H7 (cell line): ENCODE measurements around the gene SLC6A1. TPM values are rescaled to one million over a fixed set of nuclear protein-coding genes. Genes with fewer than 3 reads are reported as not detected.
A peak's percentile ranks its signal among the peaks of the same experiment; 100 is the strongest.
"Not testable (repeated sequence)": the region's sequence is repeated elsewhere in the genome, so short reads cannot be mapped to it uniquely, and the experiment has no call there.

Source experiments
- DNase-seq: peaks from one replicate; pipeline ENCODE4 v3.0.0; 2012
- H3K27me3 ChIP-seq: 2 replicates; pipeline ENCODE4 v1.6.0; 2011; ENCODE audit warnings: mild to moderate bottlenecking, low read length; ENCODE audit not compliant: control insufficient read depth, insufficient read depth
- H3K36me3 ChIP-seq: replicated peaks from 2 replicates; pipeline ENCODE4 v1.5.1; 2011; ENCODE audit warnings: low read length; ENCODE audit not compliant: control insufficient read depth, insufficient read depth
- H3K4me3 ChIP-seq: 2 replicates; pipeline ENCODE4 v1.5.1; 2011; ENCODE audit warnings: low read depth, mild to moderate bottlenecking, control low read depth, low read length, moderate library complexity; ENCODE audit not compliant: insufficient read depth
- total RNA-seq: library from RNA; depleted of rRNA; stranded (reverse); fragments of >200 nt; shearing (Covaris generic); gene quantifications from 2 replicates; pipeline ENCODE4 v1.2.3, GENCODE V29; 2014

SLC6A1 gene
- total RNA-seq, 1 experiment from 2014 or later: 0.62 TPM

DNA sequence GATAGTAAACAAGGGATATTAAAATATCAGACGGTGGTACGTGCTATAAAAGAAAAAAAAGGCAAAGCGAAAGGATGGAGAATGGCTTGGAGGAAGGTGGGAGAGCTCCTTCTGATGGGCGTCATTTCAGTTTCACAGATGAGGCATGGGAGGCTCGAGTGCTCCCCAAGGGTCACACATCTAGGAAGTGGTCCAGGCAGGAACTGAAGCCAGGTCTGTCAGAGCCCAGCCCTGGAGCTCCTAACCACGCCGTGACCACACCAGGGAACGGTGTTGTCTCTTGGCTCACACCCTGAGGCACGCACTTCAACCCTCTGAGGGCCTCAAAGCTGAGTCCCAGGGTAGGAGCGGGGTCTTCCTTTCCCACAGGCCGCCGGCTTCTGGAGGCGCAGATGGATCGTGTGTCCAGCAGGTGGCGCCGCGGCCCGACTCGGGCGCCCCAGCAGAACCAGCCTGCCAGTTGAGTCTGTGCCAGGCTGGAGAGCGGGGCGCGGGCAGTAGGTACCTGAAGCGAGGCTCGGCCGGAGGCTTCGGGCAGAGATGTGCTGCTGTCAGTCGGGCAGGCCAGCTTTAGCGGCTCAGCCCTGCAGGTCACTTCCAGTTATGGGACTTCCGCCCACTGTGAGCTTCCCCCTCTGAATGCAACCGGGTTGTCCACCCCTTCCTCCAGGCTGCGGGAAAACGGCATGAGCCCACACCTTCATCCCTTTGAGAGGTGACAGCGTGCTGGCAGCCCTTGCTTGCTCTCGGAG, 68.1 kb downstream of the SLC6A1 start:
- H3K27me3 ChIP-seq: peaks cover 14% of the 10 kb centered on the region
- no peaks in the 10 kb centered on the region for H3K36me3 ChIP-seq
- peak; percentile 92 for DNase-seq
- peak overlapping the region; percentile 33; the same call in 1 of the 2 replicates for H3K4me3 ChIP-seq

DNA sequence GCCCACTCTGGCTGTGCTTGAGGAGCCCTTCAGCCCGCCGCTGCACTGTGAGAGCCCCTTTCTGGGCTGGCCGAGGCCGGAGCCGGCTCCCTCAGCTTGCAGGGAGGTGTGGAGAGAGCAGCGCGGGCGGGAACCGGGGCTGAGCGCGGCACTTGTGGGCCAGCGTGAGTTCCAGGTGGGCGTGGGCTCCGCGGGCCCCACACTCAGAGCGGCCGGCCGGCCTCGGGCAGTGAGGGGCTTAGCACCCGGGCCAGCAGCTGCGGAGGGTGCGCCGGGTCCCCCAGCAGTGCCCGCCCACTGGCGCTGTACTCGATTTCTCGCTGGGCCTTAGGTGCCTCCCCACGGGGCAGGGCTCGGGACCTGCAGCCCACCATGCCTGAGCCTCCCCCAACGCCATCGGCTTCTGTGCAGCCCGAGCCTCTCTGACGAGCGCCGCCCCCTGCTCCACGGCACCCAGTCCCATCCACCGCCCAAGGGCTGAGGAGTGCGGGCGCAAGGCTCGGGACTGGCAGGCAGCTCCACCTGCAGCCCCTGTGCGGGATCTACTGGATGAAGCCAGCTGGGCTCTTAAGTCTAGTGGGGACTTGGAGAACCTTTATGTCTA, 68.8 kb downstream of the SLC6A1 start:
- peak overlapping the region; percentile 33; the same call in 1 of the 2 replicates for H3K4me3 ChIP-seq
- DNase-seq, H3K36me3 ChIP-seq: not testable (repeated sequence)
- peaks cover 14% of the 10 kb centered on the region for H3K27me3 ChIP-seq

DNA sequence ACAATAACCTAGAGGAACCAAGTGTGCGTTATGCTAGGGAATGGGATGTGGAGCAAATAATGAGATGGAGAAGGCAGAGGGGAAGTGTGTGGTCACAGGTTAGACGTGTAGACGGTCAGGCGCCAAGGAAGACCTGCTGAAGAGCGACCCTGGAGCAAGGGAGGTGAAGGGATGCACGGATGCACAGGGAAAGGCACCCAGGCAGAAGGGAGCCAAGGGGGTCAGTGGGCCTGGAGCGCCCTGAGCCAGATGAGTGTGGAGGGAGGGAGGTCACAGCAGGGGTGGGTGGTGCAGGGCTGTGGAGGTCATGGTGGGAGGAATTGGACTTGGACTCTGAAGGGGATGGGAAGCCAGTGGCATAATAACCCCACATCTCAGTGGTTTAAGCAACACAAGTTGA, 70.2 kb downstream of the SLC6A1 start:
- H3K27me3 ChIP-seq: peaks cover 14% of the 10 kb centered on the region
- H3K36me3 ChIP-seq: no peaks in the 10 kb centered on the region
- H3K4me3 ChIP-seq: no peak overlapping the region
- no peak for DNase-seq

DNA sequence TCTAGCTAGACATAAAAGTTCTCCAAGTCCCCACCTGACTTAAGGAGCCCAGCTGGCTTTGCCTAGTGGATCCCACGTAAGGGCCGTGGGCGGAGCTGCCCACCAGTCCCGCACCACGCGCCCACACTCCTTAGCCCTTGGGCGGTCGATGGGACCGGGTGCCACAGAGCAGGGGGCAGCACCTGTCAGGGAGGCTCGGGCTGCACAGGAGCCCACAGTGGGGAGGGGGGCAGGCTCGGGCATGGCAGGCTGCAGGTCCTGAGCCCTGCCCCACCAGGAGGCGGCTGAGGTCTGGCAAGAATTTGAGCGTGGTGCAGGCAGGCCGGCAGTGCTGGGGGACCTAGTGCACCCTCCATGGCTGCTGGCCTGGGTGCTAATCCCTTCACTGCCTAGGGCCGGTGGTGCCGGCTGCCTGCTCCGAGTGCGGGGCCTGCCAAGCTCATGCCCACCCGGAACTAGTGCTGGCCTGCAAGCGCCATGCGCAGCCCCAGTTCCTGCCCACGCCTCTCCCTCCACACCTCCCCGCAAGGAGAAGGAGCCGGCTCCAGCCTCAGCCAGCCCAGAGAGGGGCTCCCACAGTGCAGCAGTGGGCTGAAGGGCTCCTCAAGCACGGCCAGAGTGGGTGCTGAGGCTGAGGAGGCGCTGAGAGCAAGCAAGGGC, 78.7 kb downstream of the SLC6A1 start:
- Histone ChIP-seq H3K36me3 (no peaks in the 10 kb centered on the region), H3K4me3 (no peak overlapping the region), H3K27me3 (no peaks in the 10 kb centered on the region)
- no peak for DNase-seq

DNA sequence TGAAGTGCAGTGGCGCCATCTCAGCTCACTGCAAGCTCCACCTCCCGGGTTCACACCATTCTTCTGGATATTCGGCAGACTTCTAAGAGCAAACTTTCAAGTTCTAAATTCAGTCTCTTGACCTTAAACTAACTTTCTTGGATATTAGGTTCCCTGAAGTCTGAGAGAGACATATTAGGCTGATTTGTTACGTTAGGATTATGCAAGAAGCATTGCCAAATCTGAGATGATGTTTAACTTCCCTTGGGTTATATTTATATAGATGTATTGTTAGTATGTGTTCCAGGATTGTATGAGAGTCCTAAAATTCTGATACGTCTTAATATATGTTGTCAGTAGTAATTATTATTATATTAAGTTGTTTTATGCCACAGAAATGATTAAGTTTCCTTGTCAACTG, 80.1 kb downstream of the SLC6A1 start:
- Histone ChIP-seq H3K4me3 (no peak overlapping the region), H3K36me3 (no peaks in the 10 kb centered on the region), H3K27me3 (no peaks in the 10 kb centered on the region)
- DNase-seq: no peak

DNA sequence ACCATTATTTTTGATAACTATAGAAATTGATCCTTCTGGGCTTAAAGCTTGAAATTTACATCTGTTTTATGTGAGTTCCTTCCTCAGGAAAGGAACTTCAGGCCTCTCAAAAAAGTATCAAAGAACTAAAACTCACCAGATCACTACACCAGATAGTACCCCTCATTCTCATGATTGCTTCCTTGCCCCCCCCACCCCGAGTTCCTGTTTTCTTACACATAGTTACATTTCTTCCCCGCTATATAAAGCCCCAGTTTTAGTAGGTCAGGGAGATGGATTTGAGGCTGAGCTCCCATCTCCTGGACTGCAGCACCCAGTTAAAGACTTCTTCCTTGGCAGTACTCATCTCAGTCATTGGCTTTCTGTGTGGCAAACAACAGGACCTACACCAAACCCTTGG, 81.5 kb downstream of the SLC6A1 start:
- DNase-seq: no peak
- Histone ChIP-seq H3K36me3 (no peaks in the 10 kb centered on the region), H3K27me3 (no peaks in the 10 kb centered on the region), H3K4me3 (no peak overlapping the region)

DNA sequence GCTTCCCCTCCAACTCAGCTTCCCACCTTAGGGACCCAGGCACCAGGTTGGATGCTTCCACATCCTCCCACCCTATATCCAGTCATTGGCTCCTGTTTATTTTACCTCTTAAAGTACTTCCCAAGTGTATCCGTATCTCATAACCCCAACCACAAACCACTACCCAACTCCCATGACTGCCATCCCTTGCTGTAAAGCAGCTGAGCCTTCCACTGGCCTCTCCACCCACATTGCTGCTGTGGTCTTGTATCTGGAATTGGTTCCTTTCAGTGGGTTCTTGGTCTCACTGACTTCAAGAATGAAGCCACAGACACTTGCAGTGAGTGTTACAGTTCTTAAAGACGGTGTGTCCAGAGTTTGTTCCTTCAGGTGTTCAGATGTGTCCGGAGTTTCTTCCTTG, 81.9 kb downstream of the SLC6A1 start:
- no peak overlapping the region for H3K4me3 ChIP-seq
- DNase-seq: no peak
- no peaks in the 10 kb centered on the region for H3K36me3 ChIP-seq
- H3K27me3 ChIP-seq: no peaks in the 10 kb centered on the region

DNA sequence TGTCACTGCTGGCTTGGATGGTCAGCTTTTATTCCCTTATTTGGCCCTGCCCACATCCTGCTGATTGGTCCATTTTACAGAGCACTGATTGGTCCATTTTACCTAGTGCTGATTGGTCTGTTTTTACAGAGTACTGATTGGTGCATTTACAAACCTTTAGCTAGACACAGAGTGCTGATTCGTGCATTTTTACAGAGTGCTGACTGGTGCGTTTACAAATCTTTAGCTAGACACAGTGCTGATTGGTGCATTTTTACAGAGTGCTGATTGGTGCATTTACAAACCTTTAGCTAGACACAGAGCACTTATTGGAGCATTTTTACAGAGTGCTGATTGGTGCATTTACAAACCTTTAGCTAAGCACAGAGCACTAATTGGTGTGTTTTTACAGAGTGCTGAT, 82.6 kb downstream of the SLC6A1 start:
- not testable (repeated sequence) for H3K4me3 ChIP-seq, DNase-seq, H3K27me3 ChIP-seq, H3K36me3 ChIP-seq

DNA sequence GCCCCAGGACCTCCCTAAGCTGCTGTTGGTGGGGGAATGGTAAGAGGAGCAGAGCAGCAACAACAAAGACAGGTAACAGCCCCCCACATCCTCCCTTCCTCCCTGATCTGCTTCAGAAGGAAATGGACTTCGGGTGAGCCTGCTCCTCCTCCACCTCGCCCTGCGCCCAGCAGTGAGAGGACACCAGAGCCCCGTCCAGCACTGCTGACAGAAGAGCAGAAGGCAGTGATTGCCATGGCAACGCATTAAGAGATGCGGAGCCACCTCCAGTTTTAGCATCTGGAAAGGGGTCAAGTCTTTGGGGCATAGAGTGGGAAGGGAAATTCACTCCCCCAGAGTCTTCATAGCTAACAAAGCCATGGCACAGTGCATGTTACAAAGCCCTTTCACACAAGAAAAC, 84.2 kb downstream of the SLC6A1 start:
- peak; percentile 30 for DNase-seq
- Histone ChIP-seq H3K4me3 (no peak overlapping the region), H3K27me3 (no peaks in the 10 kb centered on the region), H3K36me3 (no peaks in the 10 kb centered on the region)

DNA sequence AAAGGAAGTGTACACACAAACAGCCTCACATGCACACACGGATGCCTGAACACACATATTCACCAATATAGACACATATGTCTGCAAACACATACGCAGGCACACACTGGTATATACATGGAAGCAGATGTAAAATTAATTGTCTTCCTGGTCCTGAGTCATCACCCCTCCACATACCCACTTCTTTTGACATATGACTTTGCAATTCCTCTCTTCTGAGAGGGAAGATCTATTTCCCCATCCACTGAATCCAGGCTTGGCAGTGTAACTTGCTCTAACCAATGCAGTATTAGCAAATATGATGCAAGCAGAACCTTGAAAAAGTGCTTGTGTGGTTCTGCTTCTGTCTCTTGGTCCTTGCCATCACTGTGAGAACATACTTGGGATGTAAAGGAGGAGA, 84.9 kb downstream of the SLC6A1 start:
- Histone ChIP-seq H3K36me3 (no peaks in the 10 kb centered on the region), H3K27me3 (no peaks in the 10 kb centered on the region), H3K4me3 (no peak overlapping the region)
- DNase-seq: no peak

DNA sequence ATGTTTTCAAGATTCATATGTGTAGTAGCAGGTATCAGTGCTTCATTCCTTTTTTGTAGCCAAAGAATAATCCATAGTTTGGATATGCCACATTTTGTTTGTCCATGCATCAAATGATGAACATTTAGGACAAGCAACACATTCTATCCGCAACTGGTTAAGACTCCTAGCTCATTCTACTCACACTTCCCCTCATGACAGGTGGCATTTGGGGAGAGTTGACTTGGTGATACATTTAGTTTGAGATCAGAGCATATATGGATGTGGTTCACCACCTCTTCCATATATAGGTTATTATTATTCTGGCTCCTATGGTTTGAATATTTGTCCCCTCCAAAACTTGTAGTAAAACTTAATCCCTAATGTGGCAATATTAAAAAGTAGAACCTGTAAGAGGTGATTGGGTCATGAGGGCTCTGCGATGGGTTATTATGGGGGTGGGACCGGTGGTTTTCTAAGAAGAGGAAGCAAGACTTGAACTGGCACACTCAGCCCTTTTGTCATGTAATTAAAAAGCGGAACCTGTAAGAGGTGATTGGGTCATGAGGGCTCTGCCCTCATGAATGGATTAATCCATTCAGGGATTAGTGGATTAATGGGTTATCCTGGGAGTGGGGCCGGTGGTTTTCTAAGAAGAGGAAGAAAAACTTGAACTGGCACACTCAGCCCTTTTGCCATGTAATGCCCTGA, 86.4 kb downstream of the SLC6A1 start:
- H3K4me3 ChIP-seq: no peak overlapping the region
- no peaks in the 10 kb centered on the region for H3K27me3 ChIP-seq
- no peaks in the 10 kb centered on the region for H3K36me3 ChIP-seq
- no peak for DNase-seq

DNA sequence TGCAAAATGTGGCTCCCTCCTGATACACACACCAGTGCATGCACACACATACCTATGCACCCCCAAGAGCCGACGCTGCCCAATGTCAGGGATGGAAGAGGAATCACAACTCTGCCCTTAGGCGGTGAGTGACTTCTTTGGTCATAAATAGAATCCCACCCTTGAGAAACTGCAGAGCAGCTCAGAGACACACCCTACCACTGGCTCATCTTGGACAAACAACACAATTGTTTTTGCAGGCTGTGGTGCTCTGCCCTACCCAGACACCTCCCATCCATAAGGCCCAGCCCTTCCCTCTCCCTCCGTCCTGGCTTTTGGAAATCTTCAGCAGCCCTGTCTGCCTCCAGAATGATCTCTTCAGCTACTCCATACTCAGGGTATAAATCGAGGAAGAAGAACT, 87.9 kb downstream of the SLC6A1 start:
- Histone ChIP-seq H3K27me3 (no peaks in the 10 kb centered on the region), H3K36me3 (no peaks in the 10 kb centered on the region), H3K4me3 (no peak overlapping the region)
- DNase-seq: no peak

DNA sequence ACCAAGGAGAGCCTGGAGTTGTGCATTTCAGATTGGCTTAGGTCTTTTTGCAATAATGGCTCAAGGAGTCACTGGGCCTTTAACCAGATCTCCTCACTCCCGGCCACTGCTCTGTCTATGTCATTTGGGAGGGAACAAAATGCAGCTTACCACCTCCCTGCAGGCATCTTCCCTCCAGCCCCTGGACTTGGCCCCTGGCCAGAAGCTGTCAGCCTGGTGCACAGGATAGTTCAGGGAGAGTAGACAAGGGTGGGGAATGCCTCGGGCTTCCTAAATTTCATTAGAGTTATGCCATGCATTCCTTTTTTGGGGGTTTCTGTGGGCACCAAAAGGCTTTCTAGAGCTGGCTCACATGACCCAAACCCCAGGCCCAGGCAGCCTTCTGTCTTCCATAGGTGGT, 91.5 kb downstream of the SLC6A1 start:
- Histone ChIP-seq H3K36me3 (no peaks in the 10 kb centered on the region), H3K4me3 (no peak overlapping the region), H3K27me3 (no peaks in the 10 kb centered on the region)
- no peak for DNase-seq

DNA sequence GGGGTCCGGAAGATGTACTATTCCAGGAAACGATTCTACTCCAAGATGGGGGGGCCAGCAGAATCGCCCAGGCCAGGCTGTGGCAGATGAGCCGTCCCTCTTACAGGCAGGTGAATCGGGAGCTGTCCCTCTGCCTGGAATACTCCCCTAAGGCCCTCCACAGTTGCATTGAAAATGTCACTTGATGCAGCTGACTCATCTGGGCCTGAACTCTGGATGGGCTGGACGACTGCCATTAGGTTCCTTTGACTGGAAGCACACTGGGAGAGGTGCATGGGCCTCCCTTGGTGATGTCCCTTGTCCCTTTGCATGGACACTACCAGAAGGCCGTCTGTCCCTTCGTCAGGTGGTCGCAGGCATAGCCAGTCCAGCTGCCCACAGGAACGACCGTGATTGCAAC, 92.1 kb downstream of the SLC6A1 start:
- H3K27me3 ChIP-seq: no peaks in the 10 kb centered on the region
- H3K36me3 ChIP-seq: no peaks in the 10 kb centered on the region
- H3K4me3 ChIP-seq: no peak overlapping the region
- no peak for DNase-seq
